HG03108 (cell line): ENCODE measurements around the gene DDT.
"Not testable (repeated sequence)": the region's sequence is repeated elsewhere in the genome, so short reads cannot be mapped to it uniquely, and the experiment has no call there.

Source experiments
- ATAC-seq: cut with Tn5 transposase; IDR thresholded peaks from one replicate; pipeline ENCODE4 v1.9.1; 2021; ENCODE audit warnings: moderate library complexity; ENCODE audit not compliant: unreplicated experiment

DDT gene

GRCh38 chr22:23974345-23974744, at the start of gene DDT:
DDT (minus strand) TSS chr22:23974441; CDS start chr22:23974414, 27 bp downstream.
- peak; percentile 87 for ATAC-seq

GRCh38 chr22:24023204-24023789, 49.1 kb upstream of the DDT start:
- no peak for ATAC-seq

- no peak for ATAC-seq
These were observed 47.1 kb upstream of the DDT start for GRCh38 chr22:24021304-24021703.

DNA sequence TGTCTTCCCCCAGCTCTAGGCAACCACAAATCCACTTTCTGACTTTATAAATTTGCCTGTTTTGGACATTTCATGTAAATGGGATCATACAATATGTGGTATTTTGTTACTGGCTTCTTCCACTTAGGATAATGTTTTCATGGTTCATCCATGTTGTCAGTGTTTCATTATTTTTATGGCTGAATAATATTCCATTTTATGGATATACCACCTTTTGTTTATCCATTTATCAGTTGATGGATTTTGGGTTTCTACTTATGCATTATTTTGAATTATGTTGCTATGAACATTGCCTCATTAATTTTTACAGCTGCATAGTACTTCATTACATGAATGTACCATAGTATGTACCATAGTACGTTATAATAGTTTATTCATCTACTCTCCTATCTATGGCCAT, 41.9 kb upstream of the DDT start:
- ATAC-seq = no peak

DNA sequence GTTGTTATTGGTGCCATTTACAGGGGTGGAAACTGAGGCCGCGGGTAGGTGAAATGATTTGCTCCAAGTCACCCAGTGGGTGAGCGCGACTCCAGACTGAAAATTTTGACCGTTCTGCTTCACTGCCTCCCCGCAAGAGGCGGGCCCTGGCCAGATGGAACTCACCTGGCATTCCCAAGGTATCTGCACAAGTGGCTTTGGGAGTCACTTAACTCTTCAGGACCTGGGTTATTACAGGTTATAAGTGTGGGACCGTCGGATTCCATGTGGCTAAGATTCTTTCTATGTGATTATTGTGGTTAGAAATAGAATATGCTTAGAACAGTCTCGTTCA, 37.5 kb upstream of the DDT start:
- peak; percentile 8 for ATAC-seq

- no peak for ATAC-seq
These were observed 35.8 kb upstream of the DDT start for GRCh38 chr22:24010018-24010391.

GRCh38 chr22:24009227-24010017, 35.2 kb upstream of the DDT start:
- no peak for ATAC-seq

DNA sequence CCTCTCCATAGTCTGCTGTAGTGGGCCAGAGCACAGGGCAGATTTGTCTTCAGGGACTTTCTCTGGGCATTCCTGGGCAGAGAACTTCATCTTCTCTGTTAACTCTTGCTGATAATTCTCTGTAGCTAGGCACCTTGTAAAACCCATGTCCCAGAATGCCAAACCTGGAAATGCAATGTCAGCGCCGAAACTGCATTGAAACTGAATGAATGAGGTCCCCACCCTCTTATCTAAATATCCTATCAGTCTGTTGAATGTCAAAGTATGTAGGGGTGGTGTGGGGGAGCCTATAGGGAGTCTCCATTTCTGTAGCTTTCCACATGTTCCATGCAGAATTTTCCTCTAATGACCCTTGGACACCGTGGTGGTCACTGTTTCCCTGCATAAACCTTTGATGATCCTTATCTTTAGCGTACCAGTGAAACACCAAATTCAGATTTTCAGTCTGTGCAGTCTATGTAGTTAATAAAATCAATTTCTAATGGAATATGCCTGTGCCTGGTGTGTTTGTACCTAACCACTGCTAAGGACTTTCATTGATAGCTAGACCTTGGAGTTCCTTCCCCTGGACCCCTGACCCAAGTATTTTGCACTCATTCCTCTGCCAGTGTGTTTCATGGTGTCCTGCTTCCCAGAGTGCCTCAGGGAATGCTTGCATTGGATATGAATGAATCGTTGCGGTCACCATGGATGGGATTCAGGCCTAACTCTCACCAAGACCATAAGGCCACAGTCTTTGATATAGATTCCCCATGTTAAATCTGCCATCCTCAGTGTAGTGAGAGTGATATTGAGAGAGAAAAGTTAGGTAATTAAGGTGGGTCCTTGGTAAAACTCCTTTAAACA, 34.4 kb upstream of the DDT start:
- no peak for ATAC-seq

GRCh38 chr22:24008022-24008283, 33.7 kb upstream of the DDT start:
- no peak for ATAC-seq

- ATAC-seq = no peak
These were observed 33.2 kb upstream of the DDT start for GRCh38 chr22:24007253-24008021.

- no peak for ATAC-seq
These were observed 32.6 kb upstream of the DDT start for GRCh38 chr22:24006914-24007214.

GRCh38 chr22:24006207-24006913, 32.1 kb upstream of the DDT start:
- ATAC-seq = no peak

DNA sequence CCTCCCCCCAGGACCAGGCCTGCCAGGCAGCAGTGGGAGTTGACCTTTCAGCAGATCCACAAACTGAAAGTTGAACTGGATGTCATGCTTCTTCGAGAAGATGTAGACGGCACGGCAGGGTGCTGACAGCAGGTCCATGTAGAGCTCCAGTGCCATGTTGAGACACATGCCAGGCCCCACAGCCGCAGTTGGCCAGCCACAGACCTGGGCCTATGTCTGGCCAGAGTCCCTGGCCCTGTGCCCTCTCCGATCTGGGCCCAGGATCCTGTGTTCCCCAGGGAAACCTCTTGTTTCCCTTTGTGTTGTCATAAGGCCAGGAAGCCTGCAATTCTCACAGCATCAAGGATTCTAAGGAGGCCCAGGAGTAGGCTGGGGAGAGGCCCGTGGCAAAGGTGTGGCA, 31.0 kb upstream of the DDT start, which contains the start of gene GSTT4:
TSS of gene GSTT4 (minus strand) at position 253 of the 400 bp plus-strand sequence. CDS start at position 156, 97 bp downstream.
- ATAC-seq = no peak

GRCh38 chr22:24003887-24004286, 29.6 kb upstream of the DDT start:
- no peak for ATAC-seq

DNA sequence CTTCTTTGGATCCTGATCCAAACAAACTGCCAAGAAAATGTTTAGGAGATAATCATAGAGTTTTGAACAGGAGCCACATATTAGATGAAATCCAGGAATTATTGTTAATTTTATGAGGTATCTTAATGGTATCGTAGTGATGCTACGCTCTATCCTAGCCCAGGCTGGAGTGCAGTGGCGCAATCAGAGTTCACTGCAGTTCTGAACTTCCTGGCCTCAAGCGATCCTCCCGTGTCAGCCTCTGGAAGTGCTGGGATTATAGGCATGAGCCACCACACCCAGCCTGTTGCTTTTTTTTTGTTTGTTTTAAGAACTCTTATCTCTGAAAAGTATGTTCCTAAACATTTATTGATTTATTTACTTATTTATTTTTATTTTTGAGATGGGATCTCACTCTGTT, 28.6 kb upstream of the DDT start:
- ATAC-seq = no peak

DNA sequence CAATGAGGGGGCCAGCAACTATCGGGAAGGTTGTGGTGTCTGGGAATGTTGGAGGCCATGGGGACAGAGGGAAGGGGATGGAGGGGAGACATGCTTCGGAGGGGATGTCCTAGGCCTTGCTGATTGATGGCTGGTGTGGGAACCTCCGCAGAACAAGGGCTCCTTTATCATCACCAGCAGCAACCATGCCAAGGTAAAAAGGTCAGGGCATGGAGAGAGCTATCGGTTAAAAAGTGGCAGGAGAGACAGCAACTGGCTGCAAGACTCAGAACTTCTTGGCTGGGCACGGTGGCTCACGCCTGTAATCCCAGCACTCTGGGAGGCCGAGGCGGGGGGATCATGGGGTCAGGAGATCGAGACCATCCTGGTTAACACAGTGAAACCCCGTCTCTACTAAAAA, 28.0 kb upstream of the DDT start:
- ATAC-seq = no peak

DNA sequence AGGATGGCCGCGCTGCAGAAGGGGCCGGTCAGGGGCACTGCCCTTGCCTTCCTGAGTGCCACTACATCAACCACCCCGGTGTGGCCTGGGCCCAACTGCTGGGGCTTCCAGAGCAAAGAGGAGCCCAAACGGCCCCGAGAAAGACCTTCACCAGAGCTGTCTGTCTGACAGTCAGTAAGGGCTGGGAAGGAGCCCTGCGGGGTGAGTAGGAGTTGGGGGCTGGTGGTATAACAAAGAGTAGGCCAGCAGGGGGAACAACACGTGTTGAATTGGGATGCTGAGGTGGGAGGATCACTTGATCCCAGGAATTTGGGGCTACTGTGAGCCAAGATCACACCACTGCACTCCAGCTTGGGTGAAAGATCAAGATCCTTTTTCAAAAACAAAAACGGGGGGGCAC, 27.1 kb upstream of the DDT start:
- no peak for ATAC-seq

DNA sequence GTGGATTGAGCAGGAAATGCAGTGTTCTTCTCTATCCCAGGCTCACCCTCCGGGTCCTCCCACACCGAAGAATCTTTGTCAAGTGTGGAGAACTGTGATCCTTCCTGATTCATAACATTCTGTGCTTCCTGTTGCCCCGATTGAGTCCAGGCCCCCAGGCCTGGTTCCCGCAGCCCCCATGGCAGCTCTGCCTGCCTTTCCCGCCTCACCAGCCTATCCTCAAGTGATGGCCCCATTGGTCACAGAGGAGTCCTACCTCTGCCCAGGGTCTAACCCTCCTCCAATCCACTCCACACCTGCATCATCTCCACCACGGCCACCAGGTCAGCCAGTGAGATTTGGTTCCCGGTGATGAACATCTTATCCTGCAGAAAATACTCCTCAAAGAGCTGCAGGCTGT, 25.5 kb upstream of the DDT start:
- not testable (repeated sequence) for ATAC-seq

- ATAC-seq = no peak
These were observed 22.9 kb upstream of the DDT start for GRCh38 chr22:23997092-23997491.

- ATAC-seq = not testable (repeated sequence)
These were observed 19.4 kb upstream of the DDT start for GRCh38 chr22:23993581-23994177.
